Peyer's patch (tissue), 4 donors: Measurements from ENCODE around the gene PHACTR1. TPM values are rescaled to one million over a fixed set of nuclear protein-coding genes. Genes with fewer than 3 reads are reported as not detected.

Source experiments
- DNase-seq, 3 donors: peaks; one replicate each; pipeline ENCODE4 v3.0.0-alpha.2; 2017 to 2019
- H3K27ac ChIP-seq, 4 donors: fragments of 200-600 bp; sonication (generic); one replicate each; pipeline ENCODE4 v1.5.1; 2016 to 2019
- H3K27me3 ChIP-seq, 2 donors: fragments of 200-600 bp; sonication (generic); one replicate each; pipeline ENCODE4 v1.5.1; 2019
- H3K36me3 ChIP-seq, 3 donors: fragments of 200-600 bp; sonication (generic); one replicate each; pipeline ENCODE4 v1.5.1; 2016 to 2019
- H3K4me1 ChIP-seq, 4 donors: fragments of 200-600 bp; sonication (generic); one replicate each; pipeline ENCODE4 v1.5.1; 2016 to 2019
- H3K4me3 ChIP-seq, 4 donors: fragments of 200-600 bp; sonication (generic); 1 replicate in 3 of 4; 2 replicates in 1 of 4; pipeline ENCODE4 v1.5.1; 2016 to 2019; ENCODE audit warnings: mild to moderate bottlenecking in 1 of 4
- H3K9me3 ChIP-seq, 4 donors: fragments of 200-600 bp; sonication (generic); one replicate each; pipeline ENCODE4 v1.5.1; 2016 to 2019; ENCODE audit warnings: mild to moderate bottlenecking in 1 of 4
- POLR2A ChIP-seq, 2 donors: fragments of 450-650 bp; IDR thresholded peaks; one replicate each; pipeline ENCODE4 v1.5.1; 2017; ENCODE audit warnings: antibody characterized with exemption in 2 of 2, mild to moderate bottlenecking in 2 of 2, moderate library complexity in 2 of 2
- total RNA-seq, 4 donors: library from RNA; depleted of rRNA; stranded (reverse); fragments of >200 nt; gene quantifications; one replicate each; pipeline ENCODE4 v1.1.0, GENCODE V29; 2016
- TF ChIP-seq, protein P1 (sequence below), 6 experiments: fragments of 450-650 bp in 4 of 6; fragments of 200-600 bp in 2 of 6; sonication (generic) in 1 of 6; IDR thresholded peaks; one replicate each; pipeline ENCODE4 v1.5.1; 2017 to 2019; ENCODE audit warnings: antibody characterized with exemption in 6 of 6, mild to moderate bottlenecking in 3 of 6, moderate library complexity in 1 of 6

Gene PHACTR1
- total RNA-seq, 4 donors from 2014 or later = 0.35 to 19.0 (median 1.7) TPM

DNA sequence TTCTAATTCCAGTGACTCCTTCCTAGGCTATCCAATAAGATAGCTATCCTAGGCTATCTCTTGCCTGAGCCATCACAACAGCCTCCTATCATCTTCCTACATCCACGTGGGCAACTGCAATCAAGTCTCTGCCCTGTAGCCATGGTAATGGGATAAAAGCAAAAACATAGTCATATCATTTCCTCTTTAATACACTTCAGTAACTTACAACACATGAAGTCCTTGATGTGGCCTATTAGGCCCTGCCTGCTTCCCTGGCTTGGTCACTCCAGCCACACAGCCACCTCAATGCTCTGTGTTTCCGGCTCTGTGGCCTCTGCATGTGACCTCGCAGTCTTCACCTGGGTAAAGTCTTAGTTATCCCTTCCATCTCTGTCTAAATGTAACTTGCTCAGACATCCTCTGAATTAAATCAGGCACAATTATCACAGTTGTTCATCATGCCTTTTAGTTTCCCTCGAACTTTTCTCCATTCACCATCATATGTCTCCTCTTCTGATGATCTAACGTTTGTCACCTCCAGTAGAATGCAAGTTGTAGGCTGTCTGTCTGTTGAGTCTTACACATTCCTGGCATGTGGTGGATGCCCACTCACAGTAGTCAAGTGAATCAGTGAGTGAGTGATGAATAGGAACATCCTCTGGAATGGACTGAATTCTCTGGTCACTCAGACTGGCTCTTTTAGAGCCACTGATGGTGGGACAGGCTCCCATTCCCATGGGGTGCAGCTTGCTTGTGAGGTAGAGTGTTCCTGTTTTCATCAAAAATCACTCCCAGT lies 382.4 kb downstream of the PHACTR1 start:
- Histone ChIP-seq H3K9me3 (no peaks in the 10 kb centered on the region), H3K27me3 (no peaks in the 10 kb centered on the region), H3K36me3 (no peaks in the 10 kb centered on the region), H3K4me1 (no peaks in the 10 kb centered on the region), H3K27ac (no peak overlapping the region), H3K4me3 (no peak overlapping the region)
- no peak for DNase-seq
- TF ChIP-seq, protein P1, sequence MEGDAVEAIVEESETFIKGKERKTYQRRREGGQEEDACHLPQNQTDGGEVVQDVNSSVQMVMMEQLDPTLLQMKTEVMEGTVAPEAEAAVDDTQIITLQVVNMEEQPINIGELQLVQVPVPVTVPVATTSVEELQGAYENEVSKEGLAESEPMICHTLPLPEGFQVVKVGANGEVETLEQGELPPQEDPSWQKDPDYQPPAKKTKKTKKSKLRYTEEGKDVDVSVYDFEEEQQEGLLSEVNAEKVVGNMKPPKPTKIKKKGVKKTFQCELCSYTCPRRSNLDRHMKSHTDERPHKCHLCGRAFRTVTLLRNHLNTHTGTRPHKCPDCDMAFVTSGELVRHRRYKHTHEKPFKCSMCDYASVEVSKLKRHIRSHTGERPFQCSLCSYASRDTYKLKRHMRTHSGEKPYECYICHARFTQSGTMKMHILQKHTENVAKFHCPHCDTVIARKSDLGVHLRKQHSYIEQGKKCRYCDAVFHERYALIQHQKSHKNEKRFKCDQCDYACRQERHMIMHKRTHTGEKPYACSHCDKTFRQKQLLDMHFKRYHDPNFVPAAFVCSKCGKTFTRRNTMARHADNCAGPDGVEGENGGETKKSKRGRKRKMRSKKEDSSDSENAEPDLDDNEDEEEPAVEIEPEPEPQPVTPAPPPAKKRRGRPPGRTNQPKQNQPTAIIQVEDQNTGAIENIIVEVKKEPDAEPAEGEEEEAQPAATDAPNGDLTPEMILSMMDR (IDR thresholded peaks at IDR 0.05) = no peak
- no peak for TF ChIP-seq POLR2A (IDR thresholded peaks at IDR 0.05)

DNA sequence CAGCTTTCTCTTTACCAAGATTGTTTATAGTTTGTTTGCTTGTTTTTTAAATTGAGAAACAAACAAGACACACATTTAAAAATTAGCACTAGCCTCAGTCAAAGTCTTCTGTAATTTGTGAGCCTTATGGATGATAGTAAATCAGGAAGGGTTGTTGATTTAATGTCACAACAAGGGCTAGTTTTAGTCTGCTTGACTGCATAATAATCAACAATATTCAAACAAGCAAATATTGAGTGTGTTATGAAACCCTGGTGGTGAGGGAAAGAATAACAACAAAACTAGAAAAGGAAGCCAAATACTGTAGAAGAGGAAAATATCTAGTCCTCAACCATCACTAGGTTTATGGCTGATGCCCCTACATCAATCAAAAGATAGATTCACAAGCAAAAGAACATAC lies 383.2 kb downstream of the PHACTR1 start:
- Histone ChIP-seq H3K27me3 (no peaks in the 10 kb centered on the region), H3K4me1 (no peaks in the 10 kb centered on the region), H3K9me3 (no peaks in the 10 kb centered on the region), H3K36me3 (no peaks in the 10 kb centered on the region), H3K27ac (no peak overlapping the region), H3K4me3 (no peak overlapping the region)
- no peak for TF ChIP-seq POLR2A (IDR thresholded peaks at IDR 0.05)
- TF ChIP-seq, protein P1 (IDR thresholded peaks at IDR 0.05) = peak in 1 of 6 experiments; percentile 13
- DNase-seq = no peak

DNA sequence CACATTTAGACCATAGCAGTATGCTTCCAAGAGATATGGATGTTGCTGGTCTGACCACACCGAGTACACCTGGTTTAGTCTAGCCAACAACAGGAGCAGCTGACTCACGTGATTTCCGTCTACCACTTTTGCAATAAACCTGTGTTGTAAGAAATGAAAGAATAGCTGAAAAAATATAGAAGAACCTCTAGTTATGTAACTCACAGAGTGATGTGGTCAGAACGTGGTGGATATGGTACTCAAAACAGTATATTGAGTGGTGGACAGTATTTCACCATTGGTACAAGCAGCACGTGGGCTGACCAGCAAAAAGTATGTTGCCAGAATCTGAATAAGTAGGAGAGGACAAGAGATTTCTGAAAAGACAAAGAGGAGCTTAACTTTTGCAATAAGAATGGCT lies 384.8 kb downstream of the PHACTR1 start:
- Histone ChIP-seq H3K27ac (no peak overlapping the region), H3K4me1 (no peaks in the 10 kb centered on the region), H3K36me3 (no peaks in the 10 kb centered on the region), H3K4me3 (no peak overlapping the region), H3K27me3 (no peaks in the 10 kb centered on the region), H3K9me3 (no peaks in the 10 kb centered on the region)
- TF ChIP-seq POLR2A (IDR thresholded peaks at IDR 0.05) = no peak
- TF ChIP-seq, protein P1 (IDR thresholded peaks at IDR 0.05) = no peak
- no peak for DNase-seq

DNA sequence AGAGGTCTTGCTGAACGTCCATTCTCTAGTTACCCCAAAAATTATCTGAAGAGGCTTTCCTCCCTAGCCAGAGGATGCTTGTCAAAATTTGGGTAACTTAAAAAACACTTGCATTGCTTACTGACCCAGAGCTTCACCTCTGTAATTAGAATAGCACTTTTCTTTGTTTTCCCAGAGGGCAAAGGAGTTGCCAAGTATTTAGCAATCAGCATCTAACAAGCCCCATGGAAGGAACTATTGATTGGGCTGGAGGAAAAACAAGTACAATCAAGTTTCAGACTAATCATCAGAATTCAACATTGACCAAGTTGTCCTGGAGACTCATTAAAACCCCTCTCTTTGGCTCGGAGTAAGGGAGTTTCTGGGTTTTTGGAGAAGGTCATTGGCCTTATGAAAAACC lies 385.4 kb downstream of the PHACTR1 start:
- no peaks in the 10 kb centered on the region for H3K4me1 ChIP-seq
- no peaks in the 10 kb centered on the region for H3K36me3 ChIP-seq
- H3K4me3 ChIP-seq = no peak overlapping the region
- no peaks in the 10 kb centered on the region for H3K27me3 ChIP-seq
- H3K27ac ChIP-seq = no peak overlapping the region
- H3K9me3 ChIP-seq = no peaks in the 10 kb centered on the region
- DNase-seq = no peak
- no peak for TF ChIP-seq POLR2A (IDR thresholded peaks at IDR 0.05)
- TF ChIP-seq, protein P1 (IDR thresholded peaks at IDR 0.05) = no peak

DNA sequence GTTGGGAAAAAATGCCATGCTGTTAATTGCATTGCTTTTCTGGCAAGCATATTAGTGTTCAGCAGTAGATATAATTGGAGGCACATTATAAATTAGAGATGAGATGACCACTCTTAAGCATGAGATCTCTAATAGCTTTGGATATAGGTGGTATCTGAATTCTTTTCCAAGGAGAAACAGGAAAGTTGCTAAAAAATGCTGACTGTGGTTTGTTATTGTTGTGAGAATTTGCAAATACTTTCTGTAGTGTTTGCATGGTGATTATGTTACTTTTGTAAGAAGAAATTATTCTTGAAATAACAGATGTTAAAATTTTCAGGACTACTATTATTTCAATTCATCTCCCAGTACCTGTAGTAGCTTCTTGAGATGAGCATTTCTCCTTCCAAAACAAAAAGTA lies 386.6 kb downstream of the PHACTR1 start:
- Histone ChIP-seq H3K27ac (no peak overlapping the region), H3K9me3 (no peaks in the 10 kb centered on the region), H3K4me3 (no peak overlapping the region), H3K36me3 (no peaks in the 10 kb centered on the region), H3K4me1 (no peaks in the 10 kb centered on the region), H3K27me3 (no peaks in the 10 kb centered on the region)
- DNase-seq = no peak
- no peak for TF ChIP-seq POLR2A (IDR thresholded peaks at IDR 0.05)
- TF ChIP-seq, protein P1 (IDR thresholded peaks at IDR 0.05) = no peak
